Nephron (organoid): ENCODE results near the gene RARRES2.

Experiments
- H3K27ac Mint-ChIP-seq, 3 experiments: 2 replicates each; pipeline ENCODE4 v1.8.0; 2020; ENCODE audit warnings: mixed read lengths in 3 of 3, mild to moderate bottlenecking in 2 of 3, moderate library complexity in 1 of 3
- H3K27me3 Mint-ChIP-seq: 2 replicates; pipeline ENCODE4 v1.8.0; 2021; ENCODE audit warnings: low read depth, mild to moderate bottlenecking, moderate library complexity, mixed read lengths
- H3K36me3 Mint-ChIP-seq: 2 replicates; pipeline ENCODE4 v1.8.0; 2020; ENCODE audit warnings: low read depth, mixed read lengths
- H3K4me1 Mint-ChIP-seq: 2 replicates; pipeline ENCODE4 v1.8.0; 2020; ENCODE audit warnings: mixed read lengths
- H3K4me3 Mint-ChIP-seq, 3 experiments: 2 replicates each; pipeline ENCODE4 v1.8.0; 2020; ENCODE audit warnings: mild to moderate bottlenecking in 3 of 3, mixed read lengths in 3 of 3, moderate library complexity in 2 of 3
- H3K9me3 Mint-ChIP-seq: 2 replicates; pipeline ENCODE4 v1.8.0; 2020; ENCODE audit warnings: mixed read lengths
- CTCF ChIP-seq, 3 experiments: fragments of 200-600 bp; sonication (generic); IDR thresholded peaks; one replicate each; pipeline ENCODE4 v1.5.0; 2021; ENCODE audit warnings: antibody characterized with exemption in 3 of 3; ENCODE audit not compliant: unreplicated experiment in 3 of 3

The RARRES2 gene

DNA sequence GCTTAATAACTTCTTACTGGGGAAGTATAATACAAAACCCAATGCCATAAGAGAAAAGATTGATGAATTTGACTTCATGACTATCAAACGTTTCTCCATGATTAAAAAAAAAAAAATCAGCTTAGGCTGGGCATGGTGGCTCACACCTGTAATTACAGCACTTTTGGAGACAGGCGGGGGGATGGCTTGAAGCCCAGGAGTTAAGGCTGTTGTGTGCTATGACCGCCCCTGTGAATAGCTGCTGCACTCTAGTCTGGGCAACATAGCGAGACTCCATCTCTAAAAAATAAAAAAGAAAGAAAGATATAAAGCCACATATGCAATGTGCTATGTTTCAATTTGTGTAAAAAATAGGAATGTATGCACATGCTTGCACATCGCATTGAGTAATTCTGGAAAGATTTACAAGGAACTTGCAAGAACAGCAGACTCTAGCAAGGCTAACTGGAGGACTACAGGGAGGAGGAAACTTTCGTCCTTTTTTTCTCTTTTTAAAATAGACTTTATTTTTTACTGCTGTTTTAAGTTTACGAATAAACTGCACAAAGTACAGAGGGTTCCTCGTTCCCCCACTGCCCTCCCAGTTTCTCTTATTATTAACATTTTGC lies 10.3 kb upstream of the RARRES2 start:
- Mint-ChIP-seq H3K4me1 (no peaks in the 10 kb centered on the region), H3K9me3 (no peaks in the 10 kb centered on the region), H3K27me3 (peaks cover 3% of the 10 kb centered on the region), H3K36me3 (no peaks in the 10 kb centered on the region), H3K4me3 (no peak overlapping the region), H3K27ac (no peak overlapping the region)
- TF ChIP-seq CTCF (IDR thresholded peaks at IDR 0.05; ENCODE audit: unreplicated experiment in 3 of 3): no peak

DNA sequence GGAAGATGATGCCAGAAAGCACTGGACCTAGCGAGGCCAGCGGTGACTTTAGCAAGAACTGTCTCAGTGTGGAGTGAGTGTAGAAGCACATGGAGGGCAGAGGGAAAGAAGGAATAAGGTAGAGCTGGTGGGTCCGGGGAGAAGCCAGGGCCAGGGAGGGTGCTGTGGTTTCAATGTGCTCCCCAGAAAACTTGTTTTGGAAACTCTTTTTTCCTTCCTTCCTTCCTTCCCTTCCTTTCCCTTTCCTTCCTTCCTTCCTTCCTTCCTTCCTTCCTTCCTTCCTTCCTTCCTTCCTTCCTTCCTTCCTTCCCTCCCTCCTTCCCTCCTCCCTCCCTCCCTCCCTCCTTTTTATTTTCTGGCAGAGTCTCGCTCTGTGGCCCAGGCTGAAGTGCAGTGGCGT lies 5.5 kb upstream of the RARRES2 start:
- Mint-ChIP-seq H3K36me3 (no peaks in the 10 kb centered on the region), H3K9me3 (peaks cover 7% of the 10 kb centered on the region), H3K27me3 (peaks cover 19% of the 10 kb centered on the region), H3K27ac (no peak overlapping the region), H3K4me3 (no peak overlapping the region), H3K4me1 (peaks cover 6% of the 10 kb centered on the region)
- no peak for TF ChIP-seq CTCF (IDR thresholded peaks at IDR 0.05; ENCODE audit: unreplicated experiment in 3 of 3)

- Mint-ChIP-seq H3K9me3 (peaks cover 7% of the 10 kb centered on the region), H3K27ac (no peak overlapping the region), H3K27me3 (peaks cover 25% of the 10 kb centered on the region), H3K4me3 (no peak overlapping the region), H3K36me3 (no peaks in the 10 kb centered on the region), H3K4me1 (peaks cover 15% of the 10 kb centered on the region)
- no peak for TF ChIP-seq CTCF (IDR thresholded peaks at IDR 0.05; ENCODE audit: unreplicated experiment in 3 of 3)
Measured at GRCh38 chr7:150345012-150345411, 3.6 kb upstream of the RARRES2 start.

GRCh38 chr7:150344299-150344698 lies 2.9 kb upstream of the RARRES2 start:
- H3K4me3 Mint-ChIP-seq: no peak overlapping the region
- H3K27ac Mint-ChIP-seq: no peak overlapping the region
- H3K9me3 Mint-ChIP-seq: peaks cover 7% of the 10 kb centered on the region
- peaks cover 29% of the 10 kb centered on the region for H3K27me3 Mint-ChIP-seq
- no peaks in the 10 kb centered on the region for H3K36me3 Mint-ChIP-seq
- peaks cover 22% of the 10 kb centered on the region for H3K4me1 Mint-ChIP-seq
- no peak for TF ChIP-seq CTCF (IDR thresholded peaks at IDR 0.05; ENCODE audit: unreplicated experiment in 3 of 3)

- Mint-ChIP-seq H3K9me3 (peaks cover 7% of the 10 kb centered on the region), H3K36me3 (no peaks in the 10 kb centered on the region), H3K27ac (peak overlapping the region in 1 of 3 experiments; percentile 60), H3K4me3 (peak overlapping the region; percentile 28 to 70 (median 30)), H3K27me3 (peaks cover 29% of the 10 kb centered on the region), H3K4me1 (peaks cover 28% of the 10 kb centered on the region)
- TF ChIP-seq CTCF (IDR thresholded peaks at IDR 0.05; ENCODE audit: unreplicated experiment in 3 of 3): no peak
Measured at GRCh38 chr7:150343225-150343624, 1.8 kb upstream of the RARRES2 start.

DNA sequence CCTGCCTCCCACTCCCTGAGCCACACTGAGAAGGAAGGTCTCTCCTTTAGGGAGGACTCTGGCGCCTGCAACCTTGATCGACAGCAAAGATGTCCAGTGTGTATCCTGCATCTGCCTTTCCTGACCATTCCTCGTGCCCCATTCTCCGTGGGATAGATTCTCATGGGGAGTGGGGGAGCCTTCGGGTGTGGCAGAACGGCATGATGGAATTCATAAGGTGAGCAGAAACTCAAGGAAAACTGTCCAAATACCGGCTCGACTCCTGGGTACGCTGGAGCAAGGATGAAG lies 636 bp upstream of the RARRES2 start:
- Mint-ChIP-seq H3K27ac (peak overlapping the region; percentile 64 to 78 (median 72)), H3K9me3 (peaks cover 7% of the 10 kb centered on the region), H3K4me1 (peaks cover 37% of the 10 kb centered on the region), H3K36me3 (no peaks in the 10 kb centered on the region), H3K27me3 (peaks cover 29% of the 10 kb centered on the region), H3K4me3 (peak overlapping the region; percentile 80 to 85 (median 84))
- no peak for TF ChIP-seq CTCF (IDR thresholded peaks at IDR 0.05; ENCODE audit: unreplicated experiment in 3 of 3)
